Activated CD4-positive, alpha-beta T cell treated with anti-CD3 and anti-CD28 coated beads, Interleukin-2, amount 50 U/mL, for 16 hours (primary cell): ENCODE measurements around the gene SCUBE3.

ENCODE experiments used
- DNase-seq: peaks from one replicate; pipeline ENCODE4 v3.0.0-alpha.2; 2020

The SCUBE3 gene

GRCh38 chr6:35214869-35215664 is 1.3 kb downstream of the SCUBE3 start:
- DNase-seq = no peak

- DNase-seq = no peak
These were observed 2.1 kb downstream of the SCUBE3 start for GRCh38 chr6:35215665-35216411.

GRCh38 chr6:35216412-35216732 is 2.6 kb downstream of the SCUBE3 start:
- DNase-seq = no peak

GRCh38 chr6:35216851-35217811 is 3.4 kb downstream of the SCUBE3 start:
- DNase-seq = no peak

GRCh38 chr6:35218021-35218420 is 4.3 kb downstream of the SCUBE3 start:
- no peak for DNase-seq

GRCh38 chr6:35218456-35218855 is 4.7 kb downstream of the SCUBE3 start:
- DNase-seq = no peak

GRCh38 chr6:35219683-35220326 is 6.0 kb downstream of the SCUBE3 start:
- no peak for DNase-seq

- DNase-seq = no peak
These were observed 7.0 kb downstream of the SCUBE3 start for GRCh38 chr6:35220711-35221110.

GRCh38 chr6:35223396-35223795 is 9.6 kb downstream of the SCUBE3 start:
- no peak for DNase-seq

- DNase-seq = no peak
These were observed 11.0 kb downstream of the SCUBE3 start for GRCh38 chr6:35224720-35225119.

GRCh38 chr6:35228481-35228880 is 14.7 kb downstream of the SCUBE3 start:
- no peak for DNase-seq

GRCh38 chr6:35229304-35229703 is 15.5 kb downstream of the SCUBE3 start:
- DNase-seq = no peak

GRCh38 chr6:35230498-35230897 is 16.7 kb downstream of the SCUBE3 start:
- DNase-seq = no peak

GRCh38 chr6:35230950-35231349 is 17.2 kb downstream of the SCUBE3 start:
- DNase-seq = no peak

GRCh38 chr6:35231563-35231962 is 17.8 kb downstream of the SCUBE3 start:
- DNase-seq = no peak

- DNase-seq = no peak
These were observed 21.1 kb downstream of the SCUBE3 start for GRCh38 chr6:35234901-35235300.

- DNase-seq = no peak
These were observed 22.5 kb downstream of the SCUBE3 start for GRCh38 chr6:35236223-35236622.

GRCh38 chr6:35237476-35237875 is 23.7 kb downstream of the SCUBE3 start:
- no peak for DNase-seq

- DNase-seq = no peak
These were observed 25.1 kb downstream of the SCUBE3 start for GRCh38 chr6:35238843-35239289.

- DNase-seq = no peak
These were observed 25.8 kb downstream of the SCUBE3 start for GRCh38 chr6:35239581-35239980.

GRCh38 chr6:35240838-35241801 is 27.4 kb downstream of the SCUBE3 start:
- DNase-seq = peak; percentile 76
